HG02870 (cell line): ENCODE data around the gene UGGT2.
"Not testable (repeated sequence)": the region's sequence is repeated elsewhere in the genome, so short reads cannot be mapped to it uniquely, and the experiment has no call there.

Experiments
- ATAC-seq: cut with Tn5 transposase; IDR thresholded peaks from one replicate; pipeline ENCODE4 v1.9.1; 2021; ENCODE audit warnings: mild to moderate bottlenecking, moderate library complexity; ENCODE audit not compliant: unreplicated experiment

Gene UGGT2

DNA sequence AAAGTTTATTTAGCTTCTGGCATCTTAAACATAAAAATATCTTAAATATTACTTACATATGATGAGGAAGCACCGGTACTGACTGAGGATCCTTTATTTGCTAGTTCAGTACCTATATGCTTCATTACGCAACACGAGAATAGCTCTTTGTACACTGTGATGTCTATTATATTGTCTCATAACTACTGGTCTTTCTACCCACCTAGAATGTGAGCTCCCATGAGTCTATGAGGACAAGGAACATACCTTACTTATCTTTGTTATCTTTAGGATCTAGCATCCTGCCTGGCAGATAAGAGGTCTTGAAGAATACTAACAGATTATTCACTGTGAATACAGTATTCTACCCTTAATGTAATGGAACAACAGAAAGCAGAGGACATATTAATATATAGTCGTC, 251.4 kb downstream of the UGGT2 start:
- ATAC-seq: no peak

DNA sequence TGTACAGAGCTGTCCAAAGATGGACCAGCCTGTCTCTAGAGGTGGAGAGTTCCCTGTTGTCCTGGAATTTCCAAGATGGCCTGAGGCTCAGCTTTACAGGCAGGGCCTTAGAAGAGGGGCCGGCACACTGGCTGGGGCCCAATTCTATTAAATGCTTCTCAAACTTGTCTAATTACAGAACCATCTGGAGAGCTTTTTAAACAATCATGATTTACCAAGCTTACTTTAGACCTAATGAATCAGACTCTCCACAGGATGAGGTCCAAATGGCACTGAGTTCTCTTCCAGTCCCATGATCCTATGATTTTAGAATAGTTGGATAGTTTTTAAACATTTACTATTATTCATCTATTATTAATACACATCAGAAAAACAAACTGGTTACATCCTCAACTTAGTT, 252.8 kb downstream of the UGGT2 start:
- ATAC-seq: no peak

DNA sequence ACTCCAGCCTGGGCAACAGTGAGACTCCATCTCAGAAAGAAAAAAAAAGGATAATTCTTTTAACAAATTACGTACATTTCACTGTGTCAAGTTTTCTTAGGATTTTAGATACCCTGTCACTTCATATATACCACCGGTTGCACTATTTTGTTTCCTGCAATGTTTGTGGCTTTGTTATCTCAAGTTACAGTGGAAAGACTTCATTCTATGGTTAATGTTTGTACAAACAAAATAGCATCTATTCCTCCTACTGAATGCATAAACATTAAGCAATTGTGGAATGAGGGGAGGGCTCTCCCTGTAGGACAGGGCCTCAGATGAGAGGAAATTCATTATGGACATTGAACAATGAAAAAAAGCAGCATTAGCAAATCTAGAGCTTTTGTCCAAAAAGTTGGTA, 256.2 kb downstream of the UGGT2 start:
- no peak for ATAC-seq

DNA sequence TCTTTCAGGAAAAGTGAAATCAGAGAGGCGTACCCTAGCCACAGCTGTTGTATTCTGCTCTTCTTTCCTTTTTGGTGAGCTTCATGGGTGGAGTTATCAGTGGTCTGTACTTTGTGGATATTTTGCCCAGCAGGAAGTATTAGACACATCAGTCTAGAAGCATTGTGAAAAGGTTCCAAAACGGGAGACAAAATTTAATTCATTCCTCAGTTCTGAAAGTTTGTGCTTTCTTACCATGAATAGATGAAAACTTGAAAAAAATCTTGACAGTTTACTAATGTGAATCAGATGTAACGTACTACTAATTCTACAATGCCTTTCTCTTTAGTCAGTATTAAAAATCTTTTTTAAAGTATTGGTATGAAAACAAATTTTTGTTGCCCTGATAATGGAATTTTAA, 259.4 kb downstream of the UGGT2 start:
- no peak for ATAC-seq

DNA sequence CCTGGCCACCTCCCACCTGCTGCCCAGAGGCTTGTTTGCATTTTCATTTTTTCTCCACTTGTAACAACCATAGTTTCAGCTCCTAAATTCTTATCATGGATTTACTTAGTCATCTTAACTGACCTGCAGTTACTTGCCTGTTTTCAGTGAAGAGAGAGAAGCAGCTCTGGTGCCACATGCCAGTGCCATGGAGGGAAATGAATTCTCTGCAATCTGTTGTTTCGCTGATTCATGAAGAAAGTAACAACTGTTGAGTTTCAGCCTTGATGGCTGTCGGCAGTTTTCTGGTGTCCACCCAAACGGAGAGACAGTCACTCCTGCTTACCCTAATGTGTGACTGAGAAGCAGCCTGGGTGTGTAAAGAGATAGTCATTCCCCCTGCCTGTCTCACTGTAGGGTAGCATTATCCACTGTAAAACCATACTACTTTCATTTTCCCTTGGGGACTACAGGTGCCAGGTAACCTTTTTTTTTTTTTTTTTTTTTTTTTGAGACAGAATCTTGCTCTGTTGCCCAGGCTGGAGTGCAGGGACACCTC, 260.1 kb downstream of the UGGT2 start:
- no peak for ATAC-seq

DNA sequence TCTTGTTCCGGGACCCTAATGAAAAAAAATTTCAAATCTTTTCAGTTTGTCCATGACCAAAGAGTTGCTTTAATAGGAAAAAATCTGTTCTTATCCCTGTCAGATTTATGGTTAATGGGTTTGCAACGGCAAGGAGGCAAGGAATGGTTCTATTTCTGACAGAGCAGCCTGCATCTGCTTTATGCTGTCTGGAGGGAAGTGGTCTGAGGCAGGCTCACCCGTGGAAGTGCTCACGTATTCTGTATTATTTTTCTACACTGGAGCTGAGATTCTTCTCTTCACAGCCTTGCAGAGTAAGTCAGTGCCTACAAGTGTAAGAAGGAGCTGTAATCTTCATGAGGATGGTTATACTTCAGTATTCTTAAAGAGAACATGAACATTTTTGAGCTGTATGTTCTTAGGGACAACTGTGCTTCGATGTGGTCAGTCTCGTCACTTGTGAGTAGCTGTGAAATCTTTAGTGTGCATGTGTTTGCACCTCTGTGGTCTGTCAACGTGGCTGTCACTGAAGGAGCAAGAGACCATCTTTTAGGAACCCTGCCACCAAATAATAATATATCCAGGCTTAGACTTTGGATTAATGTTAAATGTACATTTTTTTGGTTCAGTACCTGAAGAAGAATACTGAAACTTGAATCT, 262.0 kb downstream of the UGGT2 start:
- ATAC-seq: no peak

DNA sequence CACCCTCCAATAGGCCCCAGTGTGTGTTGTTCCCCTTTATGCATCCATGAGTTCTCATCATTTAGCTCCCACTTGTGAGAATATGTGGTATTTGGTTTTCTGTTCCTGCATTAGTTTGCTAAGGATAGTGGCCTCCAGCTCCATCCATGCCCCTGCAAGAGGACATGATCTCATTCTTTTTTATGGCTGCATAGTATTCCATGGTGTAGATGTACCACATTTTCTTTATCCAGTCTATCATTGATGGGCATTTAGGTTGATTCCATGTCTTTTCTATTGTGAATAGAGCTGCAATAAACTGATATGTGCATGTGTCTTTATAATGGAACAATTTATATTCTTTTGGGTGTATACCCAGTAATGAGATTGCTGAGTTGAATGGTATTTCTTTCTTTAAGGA, 263.9 kb downstream of the UGGT2 start:
- not testable (repeated sequence) for ATAC-seq

DNA sequence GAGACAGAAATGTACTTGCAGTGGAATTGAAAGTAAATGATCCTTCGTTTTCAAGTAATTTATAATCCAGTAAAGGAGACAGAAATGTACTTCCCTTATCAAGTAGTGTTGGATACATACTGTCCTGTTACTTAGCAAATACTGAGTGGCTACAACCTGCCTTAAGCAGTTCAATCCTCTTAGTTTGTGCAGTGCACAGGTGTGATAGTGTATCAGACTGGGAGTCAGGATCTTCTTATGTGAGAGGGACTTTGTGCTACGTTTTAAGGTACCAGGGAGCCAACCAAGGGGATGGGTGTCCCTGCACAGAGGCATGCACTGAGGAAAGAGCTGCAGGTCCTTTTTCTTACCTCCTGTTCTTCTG, 265.1 kb downstream of the UGGT2 start:
- ATAC-seq: no peak

DNA sequence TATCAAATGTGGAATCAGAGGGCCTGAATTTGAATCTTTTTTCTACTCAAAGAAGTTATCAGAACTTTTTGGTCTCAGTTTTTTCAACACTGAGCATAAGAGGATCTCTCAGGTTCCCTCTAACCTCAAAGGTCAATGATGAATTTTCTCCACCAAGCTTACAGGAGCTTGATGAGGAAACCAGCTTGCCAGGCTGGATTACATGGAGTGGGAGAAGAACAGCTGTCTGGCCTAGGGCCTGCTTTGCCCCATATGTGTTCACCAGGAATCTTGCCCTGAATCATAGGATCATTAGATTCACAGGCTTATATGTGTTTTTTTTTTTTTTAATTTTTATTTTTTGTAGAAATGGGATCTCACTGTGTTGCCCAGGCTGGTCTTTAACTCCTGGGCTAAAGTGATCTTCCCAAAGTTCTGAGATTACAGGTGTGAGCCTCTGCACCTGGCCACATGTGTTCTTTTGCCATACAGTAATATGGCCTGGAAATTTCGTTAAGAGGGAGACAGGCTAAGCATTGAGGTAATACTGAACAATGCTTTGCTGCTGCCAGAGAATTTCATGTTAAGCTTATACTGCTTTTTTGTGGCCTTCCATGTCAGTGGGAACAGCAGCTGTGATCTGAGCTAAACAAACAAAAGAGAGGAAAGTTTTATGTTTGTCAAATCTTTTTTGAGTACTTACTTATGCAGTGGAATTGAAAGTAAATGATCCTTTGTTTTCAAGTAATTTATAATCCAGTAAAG, 265.7 kb downstream of the UGGT2 start:
- no peak for ATAC-seq

DNA sequence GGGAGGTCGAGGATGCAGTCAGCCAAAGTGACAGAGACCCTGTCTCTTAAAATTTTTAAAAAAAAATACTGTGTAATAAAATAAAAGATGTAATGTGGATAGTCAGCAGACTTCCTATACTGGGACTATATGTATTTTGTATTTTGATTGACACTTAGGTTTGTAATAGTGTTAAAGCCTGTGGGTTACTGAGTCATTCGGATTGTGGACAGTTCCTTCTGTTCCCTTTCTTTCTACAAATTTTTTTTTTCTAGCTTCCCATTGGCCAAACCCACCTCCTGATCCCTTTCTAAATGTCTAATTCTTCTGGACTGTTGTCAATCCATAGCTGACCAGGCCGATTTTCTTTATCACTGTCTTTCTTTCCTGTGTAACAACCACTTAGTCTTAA, 268.3 kb downstream of the UGGT2 start:
- no peak for ATAC-seq

DNA sequence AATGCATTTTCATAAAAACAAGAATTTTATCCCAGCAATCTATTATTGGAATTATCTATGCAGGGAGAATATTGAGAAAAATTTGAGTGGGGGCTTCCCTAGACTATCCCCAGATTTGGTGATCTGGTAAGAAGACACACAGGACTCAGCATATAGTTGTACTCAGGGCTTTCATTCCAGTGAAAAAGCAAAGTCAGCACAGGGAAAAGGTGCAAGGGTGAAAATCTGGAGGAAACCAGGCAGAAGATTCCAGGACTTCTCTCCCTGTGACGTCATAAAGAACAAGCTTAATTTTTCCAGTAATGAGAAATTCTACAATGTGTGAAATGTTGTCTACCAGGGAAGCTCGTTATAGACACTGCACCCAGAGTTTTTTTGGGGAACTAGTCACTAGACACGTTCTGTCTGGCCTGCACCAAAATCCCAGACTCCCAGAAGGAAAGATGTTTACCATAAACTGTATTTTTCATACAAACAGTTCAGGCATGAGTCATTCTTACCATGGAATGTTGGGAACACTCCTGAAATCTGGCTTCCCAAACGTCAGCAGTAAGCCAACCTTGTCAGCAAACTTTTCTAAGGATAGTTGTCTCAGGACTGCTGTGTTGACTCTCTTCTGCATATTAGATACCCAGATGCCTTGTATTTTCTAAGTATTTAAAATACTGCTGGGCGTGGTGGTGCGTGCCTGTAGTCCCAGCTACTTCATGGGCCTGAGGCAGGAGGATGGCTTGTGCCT, 268.9 kb downstream of the UGGT2 start:
- no peak for ATAC-seq

DNA sequence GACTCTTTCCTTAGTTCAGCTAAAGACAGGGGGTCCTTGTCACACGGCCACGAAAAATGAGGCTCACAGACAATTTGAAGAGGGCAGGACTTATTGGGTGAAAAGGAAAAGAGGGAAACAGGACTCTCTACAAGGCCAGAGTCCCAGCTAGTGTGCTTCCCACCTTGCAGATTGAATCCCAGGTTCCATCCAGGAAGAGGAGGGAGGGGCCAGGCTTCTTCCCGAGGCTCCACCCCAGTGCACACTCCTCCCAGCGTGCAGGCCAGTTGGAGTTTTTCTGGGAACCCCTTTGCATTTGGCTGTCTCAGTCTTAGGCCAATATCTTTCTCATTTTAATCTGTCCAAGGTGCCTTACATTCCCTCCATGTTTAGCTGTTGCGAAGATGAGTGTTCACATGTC, 269.5 kb downstream of the UGGT2 start:
- ATAC-seq: no peak

DNA sequence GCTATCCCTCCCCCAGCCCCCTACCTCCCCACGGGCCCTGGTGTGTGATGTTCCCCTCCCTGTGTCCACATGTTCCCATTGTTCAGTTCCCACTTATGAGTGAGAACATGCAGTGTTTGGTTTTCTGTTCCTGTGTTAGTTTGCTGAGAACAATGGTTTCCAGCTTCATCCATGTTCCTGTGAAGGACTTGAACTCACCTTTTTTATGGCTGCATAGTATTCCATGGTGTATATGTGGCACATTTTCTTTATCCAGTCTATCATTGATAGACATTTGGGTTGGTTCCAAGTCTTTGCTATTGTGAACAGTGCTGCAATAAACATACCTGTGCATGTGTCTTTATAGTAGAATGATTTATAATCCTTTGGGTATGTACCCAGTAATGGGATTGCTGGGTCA, 271.3 kb downstream of the UGGT2 start:
- ATAC-seq: not testable (repeated sequence)

DNA sequence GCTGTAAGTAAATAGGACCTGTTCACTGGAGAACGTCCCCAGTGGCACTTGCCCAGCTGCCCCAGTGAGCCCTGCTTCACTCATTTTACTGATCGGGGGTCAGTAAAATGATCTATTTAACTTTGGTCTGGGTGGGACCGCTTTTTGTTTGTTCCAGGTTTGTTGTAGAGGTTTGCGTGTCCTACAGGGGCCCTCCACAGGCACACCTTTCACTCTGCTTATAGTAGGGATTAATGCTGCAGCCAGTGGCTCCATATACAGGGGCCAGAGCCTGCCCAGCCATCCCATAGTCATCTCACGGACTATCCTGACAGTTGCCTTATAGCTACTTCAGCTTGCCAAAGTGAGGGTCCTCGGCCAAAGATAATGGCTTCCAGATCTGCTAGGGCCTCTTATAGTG, 272.2 kb downstream of the UGGT2 start:
- ATAC-seq: no peak

DNA sequence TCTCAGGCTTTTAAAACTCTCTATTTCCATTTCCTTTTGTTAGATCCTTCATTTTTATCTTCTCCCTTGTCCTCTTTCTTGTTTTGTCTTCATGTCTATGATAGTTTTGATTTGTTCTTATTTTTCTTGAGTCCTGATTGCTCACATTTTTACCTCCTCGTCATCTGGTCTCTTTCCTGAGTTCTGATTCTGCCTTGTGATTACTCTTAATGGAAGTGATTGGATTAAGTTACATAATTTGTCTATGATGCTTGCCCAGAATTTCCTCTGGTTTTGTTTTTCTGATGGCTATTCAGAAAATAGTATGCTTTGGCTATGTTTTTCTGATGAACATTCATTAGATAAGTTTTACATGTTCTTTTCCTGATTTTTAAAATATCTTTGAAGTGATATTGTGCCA, 273.7 kb downstream of the UGGT2 start:
- ATAC-seq: no peak

DNA sequence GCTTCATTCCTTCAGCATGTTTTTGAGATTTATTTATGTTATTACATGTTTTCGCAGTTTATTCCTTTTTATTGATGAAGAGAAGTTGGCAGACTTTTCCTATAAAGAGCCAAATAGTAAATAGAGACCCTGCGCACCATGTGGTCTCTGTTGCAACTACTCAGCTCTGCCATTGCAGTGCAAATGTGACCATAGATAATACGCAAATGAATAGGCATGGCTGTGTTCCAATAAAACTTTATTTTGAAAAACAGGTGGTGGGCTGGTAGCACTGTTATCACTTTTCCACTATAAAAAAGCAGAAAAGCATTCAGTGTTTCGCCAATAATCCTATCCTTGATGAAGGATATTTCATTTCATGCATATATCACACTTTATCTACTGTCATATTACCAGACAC, 281.3 kb downstream of the UGGT2 start:
- no peak for ATAC-seq

DNA sequence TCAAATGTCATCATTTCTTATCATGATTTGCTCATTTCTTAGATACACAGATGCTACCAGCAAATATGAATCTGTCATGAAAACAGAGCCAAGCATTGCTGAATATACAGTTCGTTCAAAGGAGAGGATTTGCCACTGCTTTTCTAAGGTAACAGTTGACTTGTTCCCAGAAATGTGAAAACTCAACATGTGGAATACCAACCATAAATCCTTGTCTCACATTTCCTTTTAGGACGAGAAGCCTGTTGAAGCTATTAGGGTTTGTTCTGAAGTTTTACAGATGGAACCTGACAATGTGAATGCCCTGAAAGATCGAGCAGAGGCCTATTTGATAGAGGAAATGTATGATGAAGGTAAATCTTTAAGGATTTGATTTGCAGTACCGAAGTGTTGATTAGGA, 289.6 kb downstream of the UGGT2 start:
- no peak for ATAC-seq

DNA sequence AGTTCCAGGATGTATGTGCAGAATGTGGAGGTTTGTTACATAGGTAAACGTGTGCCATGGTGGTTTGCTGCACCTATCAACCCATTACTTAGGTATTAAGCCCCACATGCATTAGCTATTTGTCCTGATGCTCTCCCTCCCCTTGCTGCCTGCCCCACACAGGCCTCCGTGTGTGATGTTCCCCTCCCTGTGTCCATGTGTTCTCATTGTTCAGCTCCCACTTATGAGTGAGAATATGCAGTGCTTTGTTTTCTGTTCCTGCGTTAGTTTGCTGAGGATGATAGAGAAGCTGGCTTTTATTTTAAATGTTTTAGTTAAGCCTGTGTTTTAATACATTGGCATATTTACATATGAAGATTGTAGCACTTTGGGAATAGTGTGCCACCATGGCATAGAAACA, 290.6 kb downstream of the UGGT2 start:
- ATAC-seq: not testable (repeated sequence)

DNA sequence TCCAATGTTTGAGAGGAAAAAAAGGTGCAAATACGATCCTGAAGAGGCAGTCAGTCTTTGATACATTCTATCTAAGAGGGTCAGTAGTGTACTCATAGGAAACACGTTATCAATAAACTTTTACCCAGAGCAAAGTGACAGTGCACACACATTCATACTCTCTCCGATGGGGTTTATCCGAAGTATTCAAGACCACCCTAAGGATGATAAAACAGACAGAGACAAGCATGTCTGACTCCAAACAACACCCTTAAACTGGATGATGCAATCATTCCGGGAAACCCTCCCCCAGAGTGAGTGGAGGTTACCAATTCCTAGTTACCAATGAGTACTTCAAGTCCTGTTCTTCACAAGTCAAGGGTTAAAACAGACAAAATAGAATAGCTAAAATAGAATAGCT, 297.1 kb downstream of the UGGT2 start:
- ATAC-seq: no peak

DNA sequence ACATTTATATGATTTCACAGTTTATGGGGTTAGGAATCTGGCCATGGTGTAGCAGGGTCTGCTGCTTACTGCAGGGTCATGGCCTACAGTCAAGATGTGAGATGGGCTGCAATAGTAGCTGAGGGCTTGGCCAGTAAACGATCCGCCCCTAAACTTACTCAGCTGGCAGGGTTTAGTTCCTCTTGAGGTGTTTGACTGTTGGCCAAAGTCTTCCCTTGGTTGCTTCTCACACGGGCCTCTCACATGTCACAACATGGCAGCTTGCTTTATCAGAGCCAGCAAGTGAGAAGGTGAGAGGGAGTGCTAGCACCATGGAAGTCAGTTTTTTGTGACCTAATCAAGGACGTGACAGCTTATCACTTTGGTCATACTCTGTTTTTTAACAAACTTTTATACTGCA, 299.1 kb downstream of the UGGT2 start:
- ATAC-seq: no peak

DNA sequence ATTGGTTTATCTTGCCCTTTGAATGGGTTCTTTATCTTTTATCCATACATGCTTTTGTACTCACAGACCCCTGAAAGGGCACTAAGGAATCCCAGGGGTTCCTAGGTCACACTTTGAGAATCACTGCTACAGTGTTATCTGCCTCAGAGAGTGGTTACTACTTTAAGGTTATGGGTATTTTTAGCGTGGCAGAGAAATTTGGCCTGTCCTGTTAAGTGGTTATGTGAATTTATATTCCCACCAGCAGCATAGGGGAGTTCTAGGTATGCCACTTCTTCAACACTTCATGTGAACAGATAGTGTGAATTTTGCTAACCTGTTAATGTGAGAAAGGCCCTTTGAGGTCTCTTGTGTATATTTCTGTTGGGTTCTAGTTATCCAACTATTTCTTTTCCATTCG, 300.5 kb downstream of the UGGT2 start:
- no peak for ATAC-seq
